DND-41 (cell line): ENCODE results near the gene GIMAP8.
A peak's percentile ranks its signal among the peaks of the same experiment; 100 is the strongest.

Source experiments
- ATAC-seq: fragments of 200-7000 bp; cut with Tn5 transposase; 3 replicates; pipeline ENCODE4 v1.9.1; 2021; ENCODE audit warnings: low read depth; ENCODE audit not compliant: insufficient read depth
- DNase-seq: peaks from one replicate; pipeline ENCODE4 v3.0.0-alpha.2; 2020
- H2AFZ ChIP-seq: 2 replicates; pipeline ENCODE4 v1.6.0; 2012; ENCODE audit warnings: low read depth, low read length
- H3K27ac ChIP-seq: 2 replicates; pipeline ENCODE4 v1.5.1; 2012; ENCODE audit warnings: low read length, inconsistent platforms
- H3K27me3 ChIP-seq: fragments of 200-600 bp; sonication (generic); 2 replicates; pipeline ENCODE4 v1.6.0; 2012; ENCODE audit warnings: low read length, mild to moderate bottlenecking, inconsistent platforms; ENCODE audit not compliant: insufficient read depth, poor library complexity
- H3K36me3 ChIP-seq: 2 replicates; pipeline ENCODE4 v1.5.1; 2012; ENCODE audit warnings: low read length, inconsistent platforms; ENCODE audit not compliant: insufficient read depth
- H3K4me1 ChIP-seq: 2 replicates; pipeline ENCODE4 v1.5.1; 2012; ENCODE audit warnings: mild to moderate bottlenecking, low read length; ENCODE audit not compliant: insufficient read depth
- H3K4me2 ChIP-seq: 2 replicates; pipeline ENCODE4 v1.6.0; 2012; ENCODE audit warnings: mild to moderate bottlenecking, moderate library complexity, low read length, inconsistent platforms; ENCODE audit not compliant: insufficient read depth
- H3K4me3 ChIP-seq, 2 experiments: fragments of 200-600 bp in 1 of 2; shearing (Covaris generic) in 1 of 2; 2 replicates each; pipeline ENCODE4 v1.5.1; 2012 to 2016; ENCODE audit warnings: inconsistent platforms in 2 of 2, low read length in 2 of 2, mild to moderate bottlenecking in 2 of 2, low read depth in 1 of 2, moderate library complexity in 1 of 2
- H3K79me2 ChIP-seq: 2 replicates; pipeline ENCODE4 v1.6.0; 2012; ENCODE audit warnings: low read length, inconsistent platforms; ENCODE audit not compliant: insufficient read depth
- H3K9ac ChIP-seq: 2 replicates; pipeline ENCODE4 v1.6.0; 2012; ENCODE audit warnings: low read depth, mild to moderate bottlenecking, inconsistent platforms, low read length, moderate library complexity
- H3K9me3 ChIP-seq: 2 replicates; pipeline ENCODE4 v1.5.1; 2012; ENCODE audit warnings: low read length, moderate library complexity, mild to moderate bottlenecking, inconsistent platforms; ENCODE audit not compliant: insufficient read depth, severe bottlenecking
- H4K20me1 ChIP-seq: 2 replicates; pipeline ENCODE4 v1.6.0; 2012; ENCODE audit warnings: low read length; ENCODE audit not compliant: insufficient read depth
- CTCF ChIP-seq: IDR thresholded peaks from 2 replicates; pipeline ENCODE4 v1.5.1; 2012; ENCODE audit warnings: borderline replicate concordance, low read length, moderate library complexity, mild to moderate bottlenecking; ENCODE audit not compliant: poor library complexity, severe bottlenecking; ENCODE audit errors: extremely low read depth
- EZH2 ChIP-seq: IDR thresholded peaks from 3 replicates; pipeline ENCODE4 v1.6.1; 2012; ENCODE audit warnings: borderline replicate concordance, low read depth, mild to moderate bottlenecking, moderate library complexity, low read length, inconsistent platforms; ENCODE audit not compliant: severe bottlenecking

The GIMAP8 gene

GRCh38 chr7:150412518-150413488 is 37.6 kb upstream of the GIMAP8 start:
- Histone ChIP-seq H3K9me3 (no peaks in the 10 kb centered on the region), H2AFZ (no peak overlapping the region), H3K27me3 (no peaks in the 10 kb centered on the region), H3K4me3 (no peak overlapping the region), H4K20me1 (no peaks in the 10 kb centered on the region; the same call in 1 of the 2 replicates), H3K79me2 (peaks cover 23% of the 10 kb centered on the region), H3K4me1 (peaks cover 17% of the 10 kb centered on the region), H3K9ac (no peak overlapping the region), H3K36me3 (peaks cover 50% of the 10 kb centered on the region), H3K4me2 (no peak overlapping the region), H3K27ac (no peak overlapping the region)
- no peak for TF ChIP-seq EZH2
- TF ChIP-seq CTCF, result no peak
- no peak for ATAC-seq
- no peak for DNase-seq

DNA sequence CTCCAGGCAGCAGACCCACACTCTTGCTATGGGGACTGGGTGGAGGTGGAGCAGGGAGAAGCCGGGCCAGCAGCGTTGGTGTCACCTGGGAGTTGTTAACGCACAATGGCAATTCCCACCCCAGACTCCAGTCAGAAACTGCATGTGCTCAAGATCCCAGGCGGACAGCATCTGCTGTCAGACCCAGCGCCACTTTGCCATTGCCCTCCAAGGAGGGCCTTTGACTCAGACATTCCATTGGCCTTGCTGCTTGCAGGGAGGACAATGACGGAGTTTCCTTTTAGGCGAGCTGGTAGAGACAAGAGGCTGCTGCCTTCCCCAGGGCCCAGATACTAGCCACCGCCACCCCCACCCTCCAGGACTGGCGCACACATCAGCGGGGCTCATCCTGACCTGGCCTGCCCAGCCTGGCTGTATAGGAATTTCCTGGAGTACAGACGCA is 36.8 kb upstream of the GIMAP8 start:
- Histone ChIP-seq H3K9me3 (no peaks in the 10 kb centered on the region), H3K4me3 (no peak overlapping the region), H3K36me3 (peaks cover 41% of the 10 kb centered on the region), H3K4me2 (no peak overlapping the region), H3K4me1 (peaks cover 8% of the 10 kb centered on the region), H4K20me1 (no peaks in the 10 kb centered on the region; the same call in 1 of the 2 replicates), H3K27ac (no peak overlapping the region), H3K9ac (no peak overlapping the region), H2AFZ (no peak overlapping the region), H3K79me2 (peaks cover 14% of the 10 kb centered on the region), H3K27me3 (no peaks in the 10 kb centered on the region)
- DNase-seq (no peak), ATAC-seq (no peak)
- TF ChIP-seq CTCF, result no peak

DNA sequence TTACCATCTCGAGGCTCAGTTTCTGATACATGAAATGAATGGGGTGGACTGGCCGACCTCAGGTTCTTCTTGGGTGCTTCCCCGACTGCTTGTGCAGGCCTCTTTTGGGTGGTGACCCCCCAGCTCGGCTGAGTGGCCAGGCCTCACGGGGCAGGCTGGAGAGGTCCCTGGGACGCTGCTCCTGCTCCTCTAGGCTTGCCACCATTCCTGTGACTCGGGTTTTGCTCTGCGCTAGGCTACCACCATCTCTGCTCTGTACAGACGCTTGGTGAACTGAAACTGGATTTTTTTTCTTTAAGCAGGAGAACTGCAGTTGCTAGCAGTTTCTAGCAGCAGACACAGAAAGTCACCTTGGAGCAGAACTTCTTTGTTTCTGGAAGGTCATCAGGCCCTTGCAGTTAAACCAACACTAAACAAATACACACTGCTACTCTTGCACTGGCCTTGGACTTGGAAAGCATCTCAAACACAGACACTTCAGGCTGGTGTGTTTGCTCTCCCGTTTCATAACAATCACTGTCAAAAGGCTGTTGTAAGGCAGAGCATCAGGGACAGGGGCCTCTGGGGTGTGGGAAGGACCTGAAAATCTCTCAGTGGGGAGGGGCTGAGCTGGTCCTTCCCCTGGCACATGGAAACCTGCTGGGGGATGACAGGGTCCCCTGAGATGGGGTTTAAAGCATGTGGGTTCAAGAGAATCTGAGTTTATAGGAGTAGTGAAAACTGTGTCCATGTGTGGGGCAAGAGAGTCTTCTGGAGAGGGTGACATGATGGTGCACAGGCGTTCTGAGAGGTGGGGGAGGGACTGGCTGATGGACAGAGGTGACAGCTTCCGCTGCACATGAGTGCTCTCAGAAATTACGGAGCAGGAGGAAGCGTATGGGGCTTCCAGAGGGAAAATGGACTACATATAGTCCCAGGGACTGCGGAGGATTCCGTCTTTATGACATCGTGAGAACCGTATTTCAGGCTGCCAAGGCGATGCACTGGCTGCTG is 35.0 kb upstream of the GIMAP8 start:
- Histone ChIP-seq H3K4me1 (no peaks in the 10 kb centered on the region; the same call in 1 of the 2 replicates), H3K9ac (no peak overlapping the region), H3K36me3 (peaks cover 23% of the 10 kb centered on the region), H3K27me3 (no peaks in the 10 kb centered on the region), H3K4me3 (no peak overlapping the region), H3K79me2 (no peaks in the 10 kb centered on the region), H2AFZ (no peak overlapping the region), H3K9me3 (no peaks in the 10 kb centered on the region), H3K27ac (no peak overlapping the region), H4K20me1 (no peaks in the 10 kb centered on the region), H3K4me2 (no peak overlapping the region)
- DNase-seq (peak; percentile 2), ATAC-seq (no peak)
- TF ChIP-seq CTCF (no peak), EZH2 (no peak)
